Measurements from ENCODE around the gene EPHB2. TPM values are rescaled to one million over a fixed set of nuclear protein-coding genes. Genes with fewer than 3 reads are reported as not detected.

Gene EPHB2
- total and polyA plus RNA-seq, 8 donors: 0.13 to 88.1 (median 2.6) TPM; not detected in 1

DNA sequence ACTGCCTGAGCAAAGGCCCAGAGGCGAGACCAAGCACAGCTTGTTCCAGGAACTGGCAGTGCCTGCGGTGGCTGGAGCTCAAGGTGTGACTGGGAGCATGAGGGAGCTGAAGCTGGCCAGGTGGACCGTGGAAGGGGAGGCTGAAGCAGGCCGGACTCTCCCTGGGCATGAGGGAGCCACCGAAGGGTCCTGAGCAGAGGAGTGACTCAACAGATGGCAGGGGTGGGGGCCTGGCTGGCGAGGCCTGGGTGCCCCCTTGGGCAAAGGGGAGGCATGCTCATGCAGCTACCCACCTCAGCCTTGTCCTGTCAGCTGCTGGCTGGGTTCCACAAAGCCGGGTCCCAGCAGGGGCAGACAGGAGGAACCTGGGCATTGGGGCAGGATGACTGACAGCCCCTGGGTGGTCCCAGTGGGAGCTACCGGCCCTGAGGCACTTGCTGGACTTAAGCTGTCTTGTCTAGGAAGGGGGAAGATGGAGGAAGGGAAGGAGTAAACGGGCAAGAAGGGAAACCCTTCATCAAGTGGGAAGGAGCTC, 143.1 kb downstream of the EPHB2 start:
- intact Hi-C loops (cut with DNase I; ENCODE audit: low total_unique reads): no loop called here
- WGBS, 5 donors: 76 to 86% (median 81%) methylated on average over 8 to 9 of the region's 9 CpGs
- Histone ChIP-seq H3K27ac (no peak overlapping the region), H3K4me3 (no peak overlapping the region), H3K27me3 (peaks cover 0 to 15% (median 0%) of the 10 kb centered on the region in 3 donors), H3K4me1 (no peaks in the 10 kb centered on the region), H3K36me3 (no peaks in the 10 kb centered on the region), H3K9me3 (no peaks in the 10 kb centered on the region)
- TF ChIP-seq, protein P1, sequence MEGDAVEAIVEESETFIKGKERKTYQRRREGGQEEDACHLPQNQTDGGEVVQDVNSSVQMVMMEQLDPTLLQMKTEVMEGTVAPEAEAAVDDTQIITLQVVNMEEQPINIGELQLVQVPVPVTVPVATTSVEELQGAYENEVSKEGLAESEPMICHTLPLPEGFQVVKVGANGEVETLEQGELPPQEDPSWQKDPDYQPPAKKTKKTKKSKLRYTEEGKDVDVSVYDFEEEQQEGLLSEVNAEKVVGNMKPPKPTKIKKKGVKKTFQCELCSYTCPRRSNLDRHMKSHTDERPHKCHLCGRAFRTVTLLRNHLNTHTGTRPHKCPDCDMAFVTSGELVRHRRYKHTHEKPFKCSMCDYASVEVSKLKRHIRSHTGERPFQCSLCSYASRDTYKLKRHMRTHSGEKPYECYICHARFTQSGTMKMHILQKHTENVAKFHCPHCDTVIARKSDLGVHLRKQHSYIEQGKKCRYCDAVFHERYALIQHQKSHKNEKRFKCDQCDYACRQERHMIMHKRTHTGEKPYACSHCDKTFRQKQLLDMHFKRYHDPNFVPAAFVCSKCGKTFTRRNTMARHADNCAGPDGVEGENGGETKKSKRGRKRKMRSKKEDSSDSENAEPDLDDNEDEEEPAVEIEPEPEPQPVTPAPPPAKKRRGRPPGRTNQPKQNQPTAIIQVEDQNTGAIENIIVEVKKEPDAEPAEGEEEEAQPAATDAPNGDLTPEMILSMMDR (IDR thresholded peaks at IDR 0.05): no peak
- TF ChIP-seq POLR2A (IDR thresholded peaks at IDR 0.05): no peak
- no peak for TF ChIP-seq EP300 (IDR thresholded peaks at IDR 0.05)
- TF ChIP-seq POLR2AphosphoS5 (IDR thresholded peaks at IDR 0.05): no peak
- DNase-seq: no peak

DNA sequence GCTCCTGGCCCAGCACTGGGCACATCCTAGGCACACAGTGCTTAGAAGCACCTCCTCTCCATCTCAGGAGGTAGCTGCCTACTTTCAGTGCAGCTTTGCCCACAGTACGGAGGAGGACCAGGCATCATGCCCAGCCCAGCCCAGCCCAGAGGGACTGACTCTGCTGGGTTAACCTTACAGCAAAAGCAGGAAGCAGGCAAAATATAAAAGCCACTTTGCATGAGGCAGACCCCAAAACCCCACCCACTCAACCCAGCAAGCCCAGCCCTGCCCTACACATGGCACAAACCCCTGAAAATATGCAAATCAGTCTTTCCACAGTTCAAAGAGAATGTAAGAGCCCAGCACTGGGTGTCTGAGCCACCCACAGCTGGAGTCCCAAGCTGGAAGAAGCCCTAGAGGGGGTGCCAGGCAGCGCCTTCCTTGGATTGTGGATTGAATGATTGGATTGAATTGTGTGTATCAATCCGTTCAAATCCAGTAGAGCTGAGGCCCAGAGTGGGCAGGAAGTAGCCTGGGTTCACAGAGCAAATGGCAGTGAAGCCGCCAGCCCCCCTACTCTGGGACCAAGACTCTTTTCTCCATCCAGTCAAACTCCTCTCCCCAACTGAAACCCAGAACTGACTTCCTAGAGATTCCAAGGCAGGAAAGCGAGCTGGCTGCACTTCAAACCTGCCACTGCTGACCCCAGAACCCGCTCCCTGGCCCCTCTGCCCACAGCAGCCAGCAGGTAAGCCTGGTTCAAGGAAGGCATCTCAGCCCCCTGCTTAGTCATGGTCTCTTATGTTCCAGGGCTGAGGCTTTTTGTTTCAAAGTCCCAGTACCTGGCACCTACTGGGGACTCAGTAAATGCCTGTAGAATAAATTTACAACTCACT, 144.3 kb downstream of the EPHB2 start:
- intact Hi-C loops (cut with DNase I; ENCODE audit: low total_unique reads): no loop called here
- 57 to 73% (median 69%) methylated on average over 5 to 6 of the region's 6 CpGs for WGBS, 5 donors
- no peaks in the 10 kb centered on the region for H3K36me3 ChIP-seq

DNA sequence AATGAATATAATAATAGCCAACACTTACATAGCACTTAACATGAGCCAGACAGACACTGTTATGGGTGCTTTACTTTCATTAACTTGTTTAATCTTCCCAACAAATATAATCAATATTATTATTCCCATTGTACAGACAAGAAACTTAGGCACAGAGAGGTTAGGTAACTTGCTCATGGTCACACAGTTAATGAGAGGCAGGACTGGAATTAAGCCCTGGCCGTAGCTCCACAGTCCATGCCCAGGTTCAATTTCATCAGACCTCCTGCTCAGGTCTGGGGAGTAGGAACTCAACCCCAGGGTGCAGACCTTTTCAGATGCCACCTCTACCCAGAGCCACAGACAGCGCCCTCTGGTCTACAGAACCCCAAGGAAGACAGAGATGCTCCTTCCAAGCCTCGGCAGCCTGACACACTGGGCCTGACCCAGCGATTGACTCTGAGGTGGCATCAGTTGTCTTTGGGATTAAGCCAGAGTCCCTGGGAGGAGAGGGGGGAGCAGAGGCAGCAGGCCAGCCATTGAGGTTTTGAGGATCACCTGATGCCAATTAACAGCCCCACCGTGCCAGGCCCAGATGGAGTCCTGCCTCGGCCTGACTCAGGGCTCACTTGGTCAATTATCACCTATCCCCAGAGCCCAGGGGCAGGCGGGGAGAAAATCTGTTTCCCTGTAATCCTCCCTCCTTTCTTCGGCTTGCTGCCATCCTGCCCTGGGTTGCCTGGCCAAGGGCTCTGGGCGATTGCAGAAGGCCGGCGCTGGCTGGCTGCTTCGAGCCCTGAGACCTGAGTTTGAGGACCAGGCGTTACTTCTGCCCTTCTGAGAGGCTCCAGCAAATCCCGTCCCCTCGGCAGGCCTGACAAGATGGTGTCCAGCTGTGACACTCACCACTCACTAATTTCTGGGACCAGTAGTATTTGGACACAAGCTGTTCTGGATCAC, 145.3 kb downstream of the EPHB2 start:
- H3K27me3 ChIP-seq: peaks cover 0 to 15% (median 0%) of the 10 kb centered on the region in 3 donors
- WGBS, 5 donors: 79 to 92% (median 85%) methylated on average over 6 to 15 of the region's 15 CpGs
- no peak overlapping the region for H3K27ac ChIP-seq
- no peak overlapping the region for H3K4me3 ChIP-seq
- H3K4me1 ChIP-seq: no peaks in the 10 kb centered on the region
- no peaks in the 10 kb centered on the region for H3K36me3 ChIP-seq
- intact Hi-C loops (cut with DNase I; ENCODE audit: low total_unique reads): no loop called here
- H3K9me3 ChIP-seq: no peaks in the 10 kb centered on the region
- TF ChIP-seq POLR2AphosphoS5 (IDR thresholded peaks at IDR 0.05) (no peak), EP300 (IDR thresholded peaks at IDR 0.05) (no peak), POLR2A (IDR thresholded peaks at IDR 0.05) (no peak)
- TF ChIP-seq, protein P1 (IDR thresholded peaks at IDR 0.05): no peak
- DNase-seq: no peak

More for the DNA sequence above, 144.3 kb downstream of the EPHB2 start:
- Histone ChIP-seq H3K4me1 (no peaks in the 10 kb centered on the region), H3K4me3 (no peak overlapping the region), H3K27me3 (peaks cover 0 to 15% (median 0%) of the 10 kb centered on the region in 3 donors), H3K27ac (no peak overlapping the region), H3K9me3 (no peaks in the 10 kb centered on the region)
- TF ChIP-seq, protein P1 (IDR thresholded peaks at IDR 0.05): no peak
- DNase-seq: no peak

DNA sequence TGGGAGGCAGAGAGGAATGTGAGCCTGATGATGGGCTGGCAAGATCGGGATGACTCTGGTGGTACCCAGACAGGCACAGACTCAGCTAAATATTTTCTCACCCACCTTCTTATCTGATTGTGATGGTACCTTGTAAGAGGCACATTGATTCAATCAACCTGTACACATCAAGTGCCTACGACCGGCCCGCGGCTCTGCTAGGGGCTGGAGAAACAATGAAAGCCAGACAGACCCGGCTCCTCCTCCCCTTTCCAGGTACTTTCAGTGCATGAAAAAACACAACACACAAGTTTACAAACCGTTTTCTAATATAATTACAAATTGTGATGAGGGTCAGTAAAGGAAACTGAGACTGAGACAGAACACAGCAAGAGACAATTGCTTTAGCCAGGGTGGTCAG, 147.0 kb downstream of the EPHB2 start:
- 82 to 87% (median 86%) methylated on average over 7 of the region's 7 CpGs for WGBS, 5 donors
- H3K9me3 ChIP-seq: no peaks in the 10 kb centered on the region
- H3K27me3 ChIP-seq: peaks cover 0 to 10% (median 0%) of the 10 kb centered on the region in 3 donors
- no peaks in the 10 kb centered on the region for H3K36me3 ChIP-seq
- DNase-seq: no peak
- TF ChIP-seq POLR2AphosphoS5 (IDR thresholded peaks at IDR 0.05): no peak
- TF ChIP-seq, protein P1 (IDR thresholded peaks at IDR 0.05): no peak
- TF ChIP-seq POLR2A (IDR thresholded peaks at IDR 0.05): no peak
- no peak for TF ChIP-seq EP300 (IDR thresholded peaks at IDR 0.05)
- no peaks in the 10 kb centered on the region for H3K4me1 ChIP-seq
- intact Hi-C loops (cut with DNase I; ENCODE audit: low total_unique reads): no loop called here
- no peak overlapping the region for H3K4me3 ChIP-seq
- no peak overlapping the region for H3K27ac ChIP-seq
